Effector memory CD8-positive, alpha-beta T cell (primary cell): ENCODE data around the gene FOXO4.

ENCODE experiments used
- ATAC-seq: fragments of 150-1000 bp; cut with Tn5 transposase; replicated peaks from 2 replicates; pipeline ENCODE4 v1.10.0; 2021; ENCODE audit warnings: mild to moderate bottlenecking, moderate library complexity
- DNase-seq, 3 experiments: peaks; one replicate each; pipeline ENCODE4 v3.0.0; 2021
- H3K27ac Mint-ChIP-seq, 2 donors: one replicate each; pipeline ENCODE4 v1.8.0; 2022; ENCODE audit warnings: mild to moderate bottlenecking in 2 of 2, mixed read lengths in 2 of 2, moderate library complexity in 2 of 2
- H3K27me3 Mint-ChIP-seq, 2 donors: one replicate each; pipeline ENCODE4 v1.8.0; 2022; ENCODE audit warnings: mixed read lengths in 2 of 2
- H3K36me3 Mint-ChIP-seq: one replicate; pipeline ENCODE4 v1.8.0; 2022; ENCODE audit warnings: mild to moderate bottlenecking, moderate library complexity, mixed read lengths; ENCODE audit not compliant: insufficient read depth
- H3K4me1 Mint-ChIP-seq, 2 donors: one replicate each; pipeline ENCODE4 v1.8.0; 2022; ENCODE audit warnings: low read depth in 2 of 2, mixed read lengths in 2 of 2
- H3K4me3 Mint-ChIP-seq, 2 donors: one replicate each; pipeline ENCODE4 v1.8.0; 2022; ENCODE audit warnings: mild to moderate bottlenecking in 2 of 2, mixed read lengths in 2 of 2, moderate library complexity in 2 of 2
- H3K9me3 Mint-ChIP-seq, 2 donors: one replicate each; pipeline ENCODE4 v1.8.0; 2022; ENCODE audit warnings: mixed read lengths in 2 of 2

The FOXO4 gene

GRCh38 chrX:71082822-71083221, 12.8 kb upstream of the FOXO4 start:
- Mint-ChIP-seq H3K36me3 (no peaks in the 10 kb centered on the region), H3K9me3 (no peaks in the 10 kb centered on the region), H3K27ac (no peak overlapping the region), H3K4me3 (no peak overlapping the region), H3K27me3 (no peaks in the 10 kb centered on the region), H3K4me1 (no peaks in the 10 kb centered on the region)
- DNase-seq (no peak), ATAC-seq (no peak)

GRCh38 chrX:71085900-71086299, 9.8 kb upstream of the FOXO4 start:
- Mint-ChIP-seq H3K27me3 (no peaks in the 10 kb centered on the region), H3K9me3 (no peaks in the 10 kb centered on the region), H3K27ac (no peak overlapping the region), H3K4me1 (no peaks in the 10 kb centered on the region), H3K4me3 (no peak overlapping the region), H3K36me3 (no peaks in the 10 kb centered on the region)
- ATAC-seq (no peak), DNase-seq (no peak)

- Mint-ChIP-seq H3K4me3 (no peak overlapping the region), H3K36me3 (peaks cover 8% of the 10 kb centered on the region), H3K9me3 (no peaks in the 10 kb centered on the region), H3K27me3 (no peaks in the 10 kb centered on the region), H3K27ac (no peak overlapping the region), H3K4me1 (peaks cover 3 to 11% of the 10 kb centered on the region in 2 donors)
- ATAC-seq, result no peak
- DNase-seq, result no peak
Observed at GRCh38 chrX:71091263-71091662, 4.4 kb upstream of the FOXO4 start.

- no peak for DNase-seq
- H3K27me3 Mint-ChIP-seq, result no peaks in the 10 kb centered on the region
- H3K27ac Mint-ChIP-seq, result peak overlapping the region; percentile 95
- H3K9me3 Mint-ChIP-seq, result no peaks in the 10 kb centered on the region
- ATAC-seq, result no peak
- H3K36me3 Mint-ChIP-seq, result peaks cover 8% of the 10 kb centered on the region
- peak overlapping the region; percentile 93 to 95 for H3K4me3 Mint-ChIP-seq
- peaks cover 17 to 24% of the 10 kb centered on the region in 2 donors for H3K4me1 Mint-ChIP-seq
Observed at GRCh38 chrX:71095033-71095432, 618 bp upstream of the FOXO4 start.

- Mint-ChIP-seq H3K36me3 (peaks cover 14% of the 10 kb centered on the region), H3K4me3 (peak overlapping the region; percentile 93 to 95), H3K27me3 (no peaks in the 10 kb centered on the region), H3K27ac (peak overlapping the region; percentile 95), H3K4me1 (peaks cover 20 to 32% of the 10 kb centered on the region in 2 donors), H3K9me3 (no peaks in the 10 kb centered on the region)
- DNase-seq (peak in 1 of 3 experiments; percentile 53), ATAC-seq (peak; percentile 63)
Observed at GRCh38 chrX:71095981-71096759, 519 bp downstream of the FOXO4 start.

- H3K27me3 Mint-ChIP-seq, result no peaks in the 10 kb centered on the region
- H3K9me3 Mint-ChIP-seq, result no peaks in the 10 kb centered on the region
- DNase-seq (no peak), ATAC-seq (no peak)
- H3K4me1 Mint-ChIP-seq, result peaks cover 21 to 37% of the 10 kb centered on the region in 2 donors
- H3K36me3 Mint-ChIP-seq, result peaks cover 19% of the 10 kb centered on the region
- peak overlapping the region; percentile 93 to 95 for H3K4me3 Mint-ChIP-seq
- peak overlapping the region; percentile 35 to 95 for H3K27ac Mint-ChIP-seq
Observed at GRCh38 chrX:71096760-71097032, 1.0 kb downstream of the FOXO4 start.

GRCh38 chrX:71098302-71098701, 2.7 kb downstream of the FOXO4 start:
- peak; percentile 67 to 76 (median 74) for DNase-seq
- H3K27ac Mint-ChIP-seq, result peak overlapping the region in 1 of 2 donors; percentile 68
- H3K4me3 Mint-ChIP-seq, result peak overlapping the region; percentile 40 to 41
- H3K27me3 Mint-ChIP-seq, result no peaks in the 10 kb centered on the region
- peaks cover 31% of the 10 kb centered on the region for H3K36me3 Mint-ChIP-seq
- H3K9me3 Mint-ChIP-seq, result no peaks in the 10 kb centered on the region
- peaks cover 31 to 43% of the 10 kb centered on the region in 2 donors for H3K4me1 Mint-ChIP-seq
- peak; percentile 45 for ATAC-seq

- Mint-ChIP-seq H3K36me3 (peaks cover 38% of the 10 kb centered on the region), H3K27me3 (no peaks in the 10 kb centered on the region), H3K4me1 (peaks cover 38 to 47% of the 10 kb centered on the region in 2 donors), H3K9me3 (no peaks in the 10 kb centered on the region), H3K4me3 (peak overlapping the region in 1 of 2 donors; percentile 25), H3K27ac (peak overlapping the region; percentile 68 to 88)
- DNase-seq, result no peak
- ATAC-seq, result no peak
Observed at GRCh38 chrX:71098951-71099506, 3.4 kb downstream of the FOXO4 start.

- H3K9me3 Mint-ChIP-seq, result no peaks in the 10 kb centered on the region
- H3K27ac Mint-ChIP-seq, result peak overlapping the region; percentile 68 to 88
- H3K27me3 Mint-ChIP-seq, result no peaks in the 10 kb centered on the region
- ATAC-seq (no peak), DNase-seq (no peak)
- peaks cover 45 to 53% of the 10 kb centered on the region in 2 donors for H3K4me1 Mint-ChIP-seq
- H3K36me3 Mint-ChIP-seq, result peaks cover 43% of the 10 kb centered on the region
- H3K4me3 Mint-ChIP-seq, result peak overlapping the region in 1 of 2 donors; percentile 25
Observed at GRCh38 chrX:71099736-71100135, 4.1 kb downstream of the FOXO4 start.

- DNase-seq, result no peak
- peaks cover 52% of the 10 kb centered on the region in 2 donors for H3K4me1 Mint-ChIP-seq
- H3K36me3 Mint-ChIP-seq, result peaks cover 47% of the 10 kb centered on the region
- H3K4me3 Mint-ChIP-seq, result peak overlapping the region in 1 of 2 donors; percentile 46
- H3K27ac Mint-ChIP-seq, result peak overlapping the region; percentile 68 to 93
- ATAC-seq, result no peak
- no peaks in the 10 kb centered on the region for H3K27me3 Mint-ChIP-seq
- H3K9me3 Mint-ChIP-seq, result no peaks in the 10 kb centered on the region
Observed at GRCh38 chrX:71100581-71101505, 5.2 kb downstream of the FOXO4 start.

- peaks cover 55% of the 10 kb centered on the region for H3K36me3 Mint-ChIP-seq
- H3K4me1 Mint-ChIP-seq, result peaks cover 60% of the 10 kb centered on the region in 2 donors
- no peak for DNase-seq
- H3K27ac Mint-ChIP-seq, result peak overlapping the region; percentile 93
- H3K4me3 Mint-ChIP-seq, result peak overlapping the region; percentile 77 to 78
- no peaks in the 10 kb centered on the region for H3K9me3 Mint-ChIP-seq
- H3K27me3 Mint-ChIP-seq, result no peaks in the 10 kb centered on the region
- ATAC-seq, result no peak
Observed at GRCh38 chrX:71102292-71102691, 6.6 kb downstream of the FOXO4 start.

- ATAC-seq (peak; percentile 65), DNase-seq (peak; percentile 52 to 57 (median 53))
- H3K4me1 Mint-ChIP-seq, result peaks cover 64 to 65% of the 10 kb centered on the region in 2 donors
- H3K27me3 Mint-ChIP-seq, result no peaks in the 10 kb centered on the region
- H3K9me3 Mint-ChIP-seq, result no peaks in the 10 kb centered on the region
- peaks cover 65% of the 10 kb centered on the region for H3K36me3 Mint-ChIP-seq
- peak overlapping the region; percentile 93 for H3K27ac Mint-ChIP-seq
- peak overlapping the region; percentile 77 to 78 for H3K4me3 Mint-ChIP-seq
Observed at GRCh38 chrX:71103110-71103983, 7.7 kb downstream of the FOXO4 start.

GRCh38 chrX:71105628-71106027, 10.0 kb downstream of the FOXO4 start:
- H3K27ac Mint-ChIP-seq, result peak overlapping the region; percentile 91 to 98
- DNase-seq (no peak), ATAC-seq (no peak)
- H3K36me3 Mint-ChIP-seq, result peaks cover 86% of the 10 kb centered on the region
- H3K27me3 Mint-ChIP-seq, result no peaks in the 10 kb centered on the region
- peaks cover 62 to 77% of the 10 kb centered on the region in 2 donors for H3K4me1 Mint-ChIP-seq
- peak overlapping the region; percentile 77 to 94 for H3K4me3 Mint-ChIP-seq
- no peaks in the 10 kb centered on the region for H3K9me3 Mint-ChIP-seq
